NCI-H526 (cell line): ENCODE data around the gene ZFPM1.
"Not testable (repeated sequence)": the region's sequence is repeated elsewhere in the genome, so short reads cannot be mapped to it uniquely, and the experiment has no call there.

Source experiments
- DNase-seq, 2 experiments: peaks; one replicate each; lab custom pipeline; 2025; lab: John Stamatoyannopoulos, UW

ZFPM1 gene

DNA sequence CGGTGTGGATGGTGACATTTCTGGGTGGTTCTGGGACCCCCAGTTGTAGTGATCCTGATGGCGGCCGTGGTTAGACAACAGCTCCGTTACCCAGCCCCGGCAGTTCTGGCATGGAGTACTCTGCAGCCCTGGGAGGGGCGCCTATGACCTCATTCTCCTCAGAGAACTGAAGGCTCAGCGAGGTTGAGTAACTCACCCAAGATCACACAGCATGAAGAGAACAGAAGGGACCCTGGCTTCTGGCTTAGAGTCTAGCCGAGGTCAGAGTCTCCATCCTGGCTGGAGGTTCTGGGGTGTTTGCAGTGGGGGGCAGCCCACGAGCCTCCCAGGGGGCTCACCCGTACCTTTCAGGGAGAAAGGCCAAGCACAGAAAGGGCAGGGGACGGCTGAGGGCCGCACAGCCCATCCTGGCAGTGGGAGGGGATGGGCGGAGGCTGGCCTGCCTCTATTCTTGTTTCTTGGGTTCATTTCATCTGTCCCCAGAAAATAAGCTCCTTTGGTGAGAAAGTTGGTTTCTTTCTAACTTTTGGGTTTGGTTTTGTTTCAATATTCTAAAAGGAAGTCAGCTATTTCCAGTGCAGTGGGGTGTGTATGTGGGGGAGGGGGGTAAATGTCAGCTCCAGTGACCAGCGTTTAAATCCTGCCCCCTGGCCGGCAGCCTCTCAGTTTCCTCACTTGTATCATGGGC lies 13.2 kb downstream of the ZFPM1 start:
- no peak for DNase-seq

DNA sequence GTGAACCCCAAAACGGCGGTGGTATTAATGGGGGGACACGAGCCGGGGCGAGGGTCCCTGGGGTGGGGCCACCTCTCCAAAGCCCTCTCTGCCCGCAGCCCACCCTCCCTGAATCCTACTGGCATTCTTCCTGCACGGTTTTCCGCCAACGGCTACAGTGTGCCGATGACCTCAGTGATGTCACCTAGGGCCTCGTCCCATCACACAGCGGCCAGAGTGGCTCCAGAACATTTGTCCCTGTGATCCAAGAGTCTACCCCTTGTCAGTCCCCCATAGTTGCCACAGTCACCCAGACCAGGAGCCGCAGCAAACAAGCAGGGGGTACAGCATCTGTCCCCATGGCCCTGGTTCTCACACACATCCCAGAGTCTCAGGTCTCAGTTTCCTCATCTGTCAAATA lies 13.9 kb downstream of the ZFPM1 start:
- no peak for DNase-seq

DNA sequence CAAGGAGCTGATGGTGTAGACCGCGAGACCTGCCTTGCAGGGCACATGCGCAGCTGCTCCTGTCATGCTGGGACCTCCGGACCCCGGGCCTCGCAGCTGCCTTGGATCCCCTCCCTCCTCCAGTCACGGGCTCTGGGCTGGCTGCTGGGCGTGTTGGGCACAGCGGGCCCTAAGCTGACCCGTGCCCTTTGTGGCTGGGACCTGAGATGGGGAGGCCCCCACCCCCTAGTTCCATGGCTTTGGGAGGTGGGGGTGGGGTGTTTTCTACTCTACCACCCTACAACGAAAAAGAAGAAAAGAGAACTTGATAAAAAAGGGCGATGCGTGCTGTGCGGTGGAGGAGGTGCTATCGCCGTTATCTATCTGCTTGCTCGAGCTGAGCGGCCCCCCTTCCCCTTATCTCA lies 14.5 kb downstream of the ZFPM1 start:
- DNase-seq, result no peak

DNA sequence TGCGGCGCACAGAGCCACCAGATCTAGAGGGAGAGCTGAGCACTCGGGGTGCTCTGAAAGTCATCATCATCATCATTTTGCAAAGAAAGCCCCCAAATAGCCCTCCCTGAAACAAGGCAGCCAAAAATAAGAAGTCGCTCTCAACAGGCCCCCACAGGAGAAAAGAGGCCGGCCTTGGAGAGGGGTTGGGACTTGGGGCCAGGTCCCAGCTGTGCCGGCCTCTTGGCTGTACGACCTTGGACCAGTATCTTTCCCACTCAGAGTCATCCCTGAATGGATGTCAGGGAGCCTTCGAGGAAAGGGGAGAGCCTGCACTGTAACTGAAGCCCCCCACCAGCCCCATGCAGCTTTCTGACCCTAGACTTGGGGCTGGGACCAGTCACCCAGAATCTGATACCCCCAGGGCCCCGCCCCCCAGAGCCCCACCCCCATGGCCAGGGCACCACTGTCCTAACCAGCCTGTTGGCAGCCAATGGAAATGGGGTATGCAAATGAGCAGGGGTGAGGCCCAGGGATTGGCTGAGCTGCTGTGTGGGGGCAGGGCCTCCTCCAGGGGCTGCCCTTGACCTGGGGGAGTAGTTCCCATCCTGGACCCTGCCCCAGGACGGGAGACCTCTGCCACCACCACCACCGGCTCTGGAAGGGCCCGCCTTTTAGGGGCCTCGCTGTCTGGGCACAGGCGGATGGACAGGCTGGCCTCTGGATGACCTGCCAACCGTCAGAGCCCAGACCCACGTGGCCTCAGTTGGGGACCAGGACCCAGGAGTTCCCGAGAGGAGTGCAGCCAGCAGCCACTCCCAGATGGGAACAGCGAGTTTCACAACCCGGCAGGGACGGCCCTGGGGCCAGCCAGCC lies 15.4 kb downstream of the ZFPM1 start:
- DNase-seq, result peak in 1 of 2 experiments; percentile 52

GRCh38 chr16:88469615-88470395 lies 16.7 kb downstream of the ZFPM1 start:
- DNase-seq, result no peak

DNA sequence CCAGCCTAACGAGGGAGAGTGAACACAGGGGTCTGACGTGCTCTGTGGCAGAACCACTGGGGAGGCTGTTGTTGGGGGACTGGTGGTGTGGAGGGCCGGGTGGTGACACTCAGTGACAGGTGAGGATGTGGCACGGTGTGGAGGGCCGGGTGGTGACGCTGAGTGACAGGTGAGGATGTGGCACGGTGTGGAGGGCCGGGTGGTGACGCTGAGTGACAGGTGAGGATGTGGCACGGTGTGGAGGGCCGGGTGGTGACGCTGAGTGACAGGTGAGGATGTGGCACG lies 17.3 kb downstream of the ZFPM1 start:
- not testable (repeated sequence) for DNase-seq

- not testable (repeated sequence) for DNase-seq
Measured at GRCh38 chr16:88470696-88471095, 17.6 kb downstream of the ZFPM1 start.

GRCh38 chr16:88471115-88471514 lies 18.0 kb downstream of the ZFPM1 start:
- DNase-seq, result no peak

GRCh38 chr16:88471575-88471974 lies 18.5 kb downstream of the ZFPM1 start:
- DNase-seq, result no peak

- DNase-seq, result no peak
Measured at GRCh38 chr16:88472069-88472468, 19.0 kb downstream of the ZFPM1 start.

DNA sequence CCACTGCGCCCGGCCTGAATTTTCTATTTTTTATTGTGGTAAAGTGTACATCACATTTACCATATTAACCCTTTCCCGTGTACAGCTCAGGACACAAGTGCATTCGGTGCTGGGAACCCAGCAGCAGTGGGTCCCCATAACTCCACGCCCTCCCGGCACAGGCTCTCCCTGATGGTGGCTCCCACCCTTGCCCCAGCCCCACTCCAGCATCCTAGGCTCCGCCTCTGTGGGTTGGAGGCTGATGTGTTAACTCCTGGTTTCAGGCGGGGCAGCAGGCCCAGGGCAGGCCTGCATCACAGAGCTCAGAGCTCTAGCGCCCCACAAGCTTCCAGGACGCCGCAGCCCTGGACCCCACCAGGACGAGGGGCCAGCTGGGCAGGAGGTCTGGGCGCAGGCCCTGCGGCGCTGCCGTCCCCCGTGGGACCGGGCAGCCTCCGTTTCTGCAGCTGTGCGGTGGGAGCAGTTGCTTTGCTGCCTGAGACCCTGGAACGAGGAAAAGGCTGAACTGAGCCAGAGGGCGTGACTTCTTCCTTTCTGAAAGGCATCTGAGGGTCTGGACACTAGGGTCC lies 19.6 kb downstream of the ZFPM1 start:
- DNase-seq, result no peak

DNA sequence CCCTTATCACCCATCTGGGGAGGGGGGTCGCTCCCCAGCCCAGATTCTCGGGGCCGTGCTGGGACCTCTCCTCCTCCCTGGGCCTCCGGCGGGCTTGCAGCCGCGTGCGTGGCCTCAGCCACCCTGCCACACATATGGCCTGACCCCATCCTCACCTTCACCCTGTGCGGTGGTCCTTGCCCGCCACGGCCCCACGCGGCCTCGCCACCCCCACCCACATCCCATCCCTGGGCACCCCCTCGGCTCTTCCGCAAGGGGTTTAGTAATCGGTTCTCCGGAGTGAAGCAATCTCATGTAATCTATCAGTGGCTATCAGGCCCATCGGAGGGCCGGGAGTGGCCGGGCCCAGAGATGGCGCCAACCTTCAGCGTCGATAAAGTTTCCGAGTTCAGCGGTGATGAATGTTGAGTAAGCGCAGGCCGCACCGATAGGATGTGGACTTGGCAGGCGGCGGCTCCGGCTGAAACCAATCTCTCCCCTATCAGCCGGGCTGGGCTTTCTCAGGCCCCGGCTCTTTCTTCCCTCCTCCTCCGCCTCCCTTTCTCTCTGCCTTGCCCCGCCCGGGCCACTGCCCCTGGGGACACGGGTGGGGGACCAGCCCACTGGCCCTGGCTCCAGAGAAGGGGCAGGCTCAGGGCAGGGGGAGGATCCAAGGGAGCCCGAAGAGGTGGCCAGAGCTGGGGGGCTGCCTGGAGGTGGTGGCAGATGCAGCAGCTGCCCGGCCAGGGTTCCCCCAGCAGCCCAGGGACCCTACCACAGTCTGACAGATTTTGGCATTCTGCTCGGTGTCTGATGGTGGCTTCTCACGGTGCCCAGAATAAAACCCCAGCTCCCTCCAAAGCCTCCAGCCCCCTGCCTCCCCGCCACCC lies 20.8 kb downstream of the ZFPM1 start:
- DNase-seq, result no peak

GRCh38 chr16:88475037-88475436 lies 22.0 kb downstream of the ZFPM1 start:
- no peak for DNase-seq

- no peak for DNase-seq
Measured at GRCh38 chr16:88476203-88476602, 23.1 kb downstream of the ZFPM1 start.

- no peak for DNase-seq
Measured at GRCh38 chr16:88476817-88477397, 23.8 kb downstream of the ZFPM1 start.

DNA sequence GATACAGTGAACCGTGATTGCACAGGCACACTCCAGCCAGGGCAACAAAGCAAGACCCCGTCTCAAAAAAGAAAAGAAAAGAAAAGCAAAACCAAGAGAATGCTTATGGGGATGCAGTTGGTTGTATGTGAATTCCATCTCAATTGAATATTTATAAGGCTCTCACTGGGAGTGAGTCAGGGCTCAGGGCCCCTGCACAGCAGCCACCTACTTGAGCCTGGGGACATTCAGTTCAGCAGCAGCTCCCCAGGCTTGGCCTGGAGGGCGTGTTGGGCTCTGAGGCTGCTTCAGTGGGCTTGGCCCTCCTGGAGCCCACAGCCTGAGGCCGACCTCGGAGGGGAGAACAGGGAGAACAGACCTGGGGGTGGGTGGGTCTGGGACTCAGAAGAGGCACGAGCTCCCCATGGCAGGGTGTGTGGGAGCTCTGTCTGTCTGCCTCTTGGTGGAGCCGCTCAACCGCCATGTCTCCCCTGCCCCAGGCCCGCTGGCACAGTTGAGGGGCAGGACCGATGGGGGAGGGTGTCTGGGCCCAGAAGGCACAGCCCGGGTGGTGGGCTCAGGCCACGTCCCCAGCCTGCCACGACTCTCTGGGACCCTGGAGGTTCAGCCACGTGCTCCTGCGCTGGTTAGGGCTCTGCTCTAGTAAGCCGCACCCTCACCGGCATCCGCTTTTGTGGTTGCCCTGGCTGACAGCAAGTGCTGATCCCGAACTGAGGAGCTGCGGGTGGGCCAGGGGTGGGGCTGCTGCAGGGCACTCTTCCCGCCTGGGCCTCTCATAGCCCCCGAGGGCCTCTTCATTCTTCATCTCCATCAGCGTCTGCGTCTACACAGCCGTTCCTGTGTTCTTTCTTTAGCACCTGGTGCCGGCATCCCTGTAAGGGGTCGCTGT lies 24.8 kb downstream of the ZFPM1 start:
- DNase-seq, result peak in 1 of 2 experiments; percentile 40

GRCh38 chr16:88478889-88479792 lies 26.1 kb downstream of the ZFPM1 start:
- DNase-seq, result no peak

- DNase-seq, result no peak
Measured at GRCh38 chr16:88479793-88480760, 27.0 kb downstream of the ZFPM1 start.
